Breast epithelium (tissue), 4 donors: ENCODE measurements around the gene USH1C. TPM values are rescaled to one million over a fixed set of nuclear protein-coding genes. Genes with fewer than 3 reads are reported as not detected.

Experiments used
- DNase-seq, 2 donors: peaks; one replicate each; pipeline ENCODE4 v3.0.0-alpha.2; 2019; ENCODE audit warnings: low spot score in 2 of 2
- H3K27ac ChIP-seq, 2 donors: fragments of 200-600 bp; sonication (generic) in 1 of 2; one replicate each; pipeline ENCODE4 v1.5.1; 2016 to 2019; ENCODE audit warnings: mild to moderate bottlenecking in 1 of 2
- H3K27me3 ChIP-seq, 2 donors: fragments of 200-600 bp; sonication (generic) in 1 of 2; one replicate each; pipeline versions ENCODE4 v1.5.1 to v1.6.0; 2017 to 2019; ENCODE audit warnings: control low read depth in 1 of 2, mild to moderate bottlenecking in 1 of 2
- H3K36me3 ChIP-seq: fragments of 200-600 bp; one replicate; pipeline ENCODE4 v1.5.1; 2019
- H3K4me1 ChIP-seq, 2 donors: fragments of 200-600 bp; sonication (generic); one replicate each; pipeline ENCODE4 v1.5.1; 2016 to 2019; ENCODE audit warnings: control low read depth in 1 of 2
- H3K4me3 ChIP-seq, 3 donors: fragments of 200-600 bp; sonication (generic); 1 replicate in 2 of 3; 2 replicates in 1 of 3; pipeline ENCODE4 v1.5.1; 2016 to 2019; ENCODE audit warnings: mild to moderate bottlenecking in 3 of 3, moderate library complexity in 2 of 3
- H3K9me3 ChIP-seq, 2 donors: fragments of 200-600 bp; sonication (generic) in 1 of 2; one replicate each; pipeline ENCODE4 v1.5.1; 2016 to 2019; ENCODE audit warnings: control low read depth in 1 of 2
- POLR2A ChIP-seq: fragments of 450-650 bp; IDR thresholded peaks from one replicate; pipeline ENCODE4 v1.6.1; 2016; ENCODE audit warnings: antibody characterized with exemption, mild to moderate bottlenecking, moderate library complexity
- POLR2AphosphoS5 ChIP-seq, 3 donors: sonication (generic); formaldehyde crosslinking; IDR thresholded peaks; one replicate each; pipeline ENCODE4 v1.6.1; 2017; ENCODE audit warnings: antibody characterized with exemption in 3 of 3
- intact Hi-C: fragments of 100-400 bp; cut with DNase I; formaldehyde crosslinking; loops from one replicate; pipeline ENCODE4 v1.15.1; 2023; ENCODE audit warnings: low total_unique reads
- total RNA-seq, 3 donors: library from RNA; depleted of rRNA; stranded (reverse); fragments of >200 nt; gene quantifications; one replicate each; pipeline ENCODE4 v1.1.0, GENCODE V29; 2016
- TF ChIP-seq, protein P1 (sequence below), 3 donors: fragments of 450-650 bp; IDR thresholded peaks; one replicate each; pipeline ENCODE4 v1.5.1; 2016 to 2017; ENCODE audit warnings: antibody characterized with exemption in 3 of 3, mild to moderate bottlenecking in 3 of 3, moderate library complexity in 3 of 3

The USH1C gene
- total RNA-seq, 3 donors from 2014 or later = 0.66 TPM; not detected in 2

DNA sequence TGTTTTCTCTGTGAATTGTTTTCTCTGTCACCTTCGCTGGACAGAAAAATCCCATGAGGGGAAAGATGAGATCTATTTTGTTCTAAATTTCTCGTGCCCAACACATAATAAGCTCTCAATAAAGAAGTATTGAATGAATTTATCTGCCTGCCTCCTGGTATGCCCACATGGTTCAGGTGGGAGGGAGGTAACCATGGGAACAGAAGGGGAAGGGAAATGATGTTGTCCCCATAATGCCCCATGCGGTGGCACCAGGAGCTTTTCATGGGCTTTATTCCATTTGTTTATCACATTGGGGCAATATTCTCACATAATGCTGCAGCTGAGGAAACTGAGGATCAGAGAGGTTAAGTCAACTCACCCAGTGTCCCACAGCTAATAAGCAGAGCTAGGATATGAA lies 8.7 kb downstream of the USH1C start:
- Histone ChIP-seq H3K27ac (no peak overlapping the region), H3K36me3 (no peaks in the 10 kb centered on the region), H3K27me3 (no peaks in the 10 kb centered on the region)

GRCh38 chr11:17533778-17534415 lies 10.3 kb downstream of the USH1C start:
- DNase-seq = no peak
- Histone ChIP-seq H3K9me3 (no peaks in the 10 kb centered on the region), H3K27ac (no peak overlapping the region), H3K36me3 (no peaks in the 10 kb centered on the region), H3K27me3 (no peaks in the 10 kb centered on the region), H3K4me3 (no peak overlapping the region), H3K4me1 (no peaks in the 10 kb centered on the region)
- intact Hi-C loops = no loop called here
- TF ChIP-seq, protein P1, sequence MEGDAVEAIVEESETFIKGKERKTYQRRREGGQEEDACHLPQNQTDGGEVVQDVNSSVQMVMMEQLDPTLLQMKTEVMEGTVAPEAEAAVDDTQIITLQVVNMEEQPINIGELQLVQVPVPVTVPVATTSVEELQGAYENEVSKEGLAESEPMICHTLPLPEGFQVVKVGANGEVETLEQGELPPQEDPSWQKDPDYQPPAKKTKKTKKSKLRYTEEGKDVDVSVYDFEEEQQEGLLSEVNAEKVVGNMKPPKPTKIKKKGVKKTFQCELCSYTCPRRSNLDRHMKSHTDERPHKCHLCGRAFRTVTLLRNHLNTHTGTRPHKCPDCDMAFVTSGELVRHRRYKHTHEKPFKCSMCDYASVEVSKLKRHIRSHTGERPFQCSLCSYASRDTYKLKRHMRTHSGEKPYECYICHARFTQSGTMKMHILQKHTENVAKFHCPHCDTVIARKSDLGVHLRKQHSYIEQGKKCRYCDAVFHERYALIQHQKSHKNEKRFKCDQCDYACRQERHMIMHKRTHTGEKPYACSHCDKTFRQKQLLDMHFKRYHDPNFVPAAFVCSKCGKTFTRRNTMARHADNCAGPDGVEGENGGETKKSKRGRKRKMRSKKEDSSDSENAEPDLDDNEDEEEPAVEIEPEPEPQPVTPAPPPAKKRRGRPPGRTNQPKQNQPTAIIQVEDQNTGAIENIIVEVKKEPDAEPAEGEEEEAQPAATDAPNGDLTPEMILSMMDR (IDR thresholded peaks at IDR 0.05) = no peak
- no peak for TF ChIP-seq POLR2AphosphoS5 (IDR thresholded peaks at IDR 0.05)
- no peak for TF ChIP-seq POLR2A

More for the DNA sequence above, 8.7 kb downstream of the USH1C start:
- intact Hi-C loops = no loop called here
- no peaks in the 10 kb centered on the region for H3K4me1 ChIP-seq
- no peak for DNase-seq
- no peaks in the 10 kb centered on the region for H3K9me3 ChIP-seq
- TF ChIP-seq POLR2AphosphoS5 (IDR thresholded peaks at IDR 0.05) (no peak), POLR2A (no peak)
- TF ChIP-seq, protein P1 (IDR thresholded peaks at IDR 0.05) = no peak
- H3K4me3 ChIP-seq = no peak overlapping the region

DNA sequence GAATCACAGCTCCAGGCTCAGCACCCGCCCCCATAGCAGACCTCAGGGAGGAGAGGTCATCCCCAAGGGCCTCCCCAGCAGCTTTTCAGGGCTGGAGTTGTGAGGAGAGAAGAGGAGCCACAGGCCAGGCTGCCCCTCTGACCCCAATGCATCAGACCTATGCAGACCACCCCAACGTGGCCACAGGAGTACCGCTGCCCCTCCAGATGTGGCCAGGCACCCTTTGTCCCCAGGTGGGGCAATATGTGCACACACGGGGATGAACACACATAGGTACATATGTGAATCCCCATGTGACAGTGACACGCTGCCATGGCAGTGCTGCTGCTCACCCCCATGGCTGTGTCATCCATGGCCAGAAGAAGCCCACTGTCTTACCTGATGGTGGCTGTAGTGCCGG lies 10.9 kb downstream of the USH1C start:
- Histone ChIP-seq H3K4me3 (no peak overlapping the region), H3K9me3 (no peaks in the 10 kb centered on the region), H3K4me1 (no peaks in the 10 kb centered on the region), H3K36me3 (no peaks in the 10 kb centered on the region), H3K27me3 (no peaks in the 10 kb centered on the region), H3K27ac (no peak overlapping the region)
- no peak for DNase-seq
- TF ChIP-seq POLR2A (no peak), POLR2AphosphoS5 (IDR thresholded peaks at IDR 0.05) (no peak)
- TF ChIP-seq, protein P1 (IDR thresholded peaks at IDR 0.05) = no peak
- intact Hi-C loops = no loop called here

- Histone ChIP-seq H3K4me1 (no peaks in the 10 kb centered on the region), H3K27ac (no peak overlapping the region), H3K9me3 (no peaks in the 10 kb centered on the region), H3K36me3 (no peaks in the 10 kb centered on the region), H3K4me3 (no peak overlapping the region), H3K27me3 (no peaks in the 10 kb centered on the region)
- TF ChIP-seq, protein P1 (IDR thresholded peaks at IDR 0.05) = no peak
- TF ChIP-seq POLR2A (no peak), POLR2AphosphoS5 (IDR thresholded peaks at IDR 0.05) (no peak)
- DNase-seq = no peak
- intact Hi-C loops = no loop called here
These were observed 11.4 kb downstream of the USH1C start for GRCh38 chr11:17532784-17533183.

- TF ChIP-seq POLR2AphosphoS5 (IDR thresholded peaks at IDR 0.05) (no peak), POLR2A (no peak)
- TF ChIP-seq, protein P1 (IDR thresholded peaks at IDR 0.05) = no peak
- H3K9me3 ChIP-seq = no peaks in the 10 kb centered on the region
- intact Hi-C loops = no loop called here
- no peak overlapping the region for H3K27ac ChIP-seq
- H3K4me1 ChIP-seq = no peaks in the 10 kb centered on the region
- H3K4me3 ChIP-seq = no peak overlapping the region
- no peak for DNase-seq
- H3K27me3 ChIP-seq = no peaks in the 10 kb centered on the region
- H3K36me3 ChIP-seq = no peaks in the 10 kb centered on the region
These were observed 12.5 kb downstream of the USH1C start for GRCh38 chr11:17531636-17532113.
